HEK293 (cell line): ENCODE measurements around the gene SYTL2.
A peak's percentile ranks its signal among the peaks of the same experiment; 100 is the strongest.

Experiments
- ELK4 ChIP-seq: IDR thresholded peaks from 2 replicates; pipeline ENCODE4 v1.6.1; 2011; ENCODE audit warnings: mild to moderate bottlenecking, low read depth, low read length, borderline replicate concordance
- KLF10 ChIP-seq: fragments of 450-650 bp; IDR thresholded peaks from 2 replicates; pipeline ENCODE4 v1.5.1; 2018; ENCODE audit warnings: missing biosample characterization, mild to moderate bottlenecking, missing genetic modification characterization
- KLF16 ChIP-seq: fragments of 450-650 bp; formaldehyde crosslinking; IDR thresholded peaks from 2 replicates; pipeline ENCODE4 v1.5.1; 2017; ENCODE audit warnings: missing biosample characterization, missing genetic modification characterization
- KLF9 ChIP-seq: fragments of 450-650 bp; formaldehyde crosslinking; IDR thresholded peaks from 2 replicates; pipeline ENCODE4 v1.5.1; 2016; ENCODE audit warnings: missing biosample characterization, missing genetic modification characterization, low read depth
- OSR2 ChIP-seq: fragments of 450-650 bp; formaldehyde crosslinking; IDR thresholded peaks from 2 replicates; pipeline ENCODE4 v1.5.1; 2016; ENCODE audit warnings: missing biosample characterization, missing genetic modification characterization
- SP3 ChIP-seq: fragments of 450-650 bp; formaldehyde crosslinking; IDR thresholded peaks from 2 replicates; pipeline ENCODE4 v1.5.1; 2016; ENCODE audit warnings: missing biosample characterization, missing genetic modification characterization
- TSHZ1 ChIP-seq: fragments of 450-650 bp; formaldehyde crosslinking; IDR thresholded peaks from 2 replicates; pipeline ENCODE4 v1.5.1; 2016; ENCODE audit warnings: missing biosample characterization, missing genetic modification characterization, borderline replicate concordance
- ZBTB48 ChIP-seq: fragments of 450-650 bp; formaldehyde crosslinking; IDR thresholded peaks from 2 replicates; pipeline ENCODE4 v1.5.1; 2016; ENCODE audit warnings: missing biosample characterization, missing genetic modification characterization
- ZFP37 ChIP-seq: fragments of 450-650 bp; formaldehyde crosslinking; IDR thresholded peaks from 2 replicates; pipeline ENCODE4 v1.5.1; 2016; ENCODE audit warnings: missing biosample characterization, missing genetic modification characterization
- ZNF146 ChIP-seq: fragments of 450-650 bp; formaldehyde crosslinking; IDR thresholded peaks from 2 replicates; pipeline ENCODE4 v1.5.1; 2016; ENCODE audit warnings: missing biosample characterization, missing genetic modification characterization
- ZNF155 ChIP-seq: fragments of 450-650 bp; formaldehyde crosslinking; IDR thresholded peaks from 2 replicates; pipeline ENCODE4 v1.5.1; 2016; ENCODE audit warnings: missing biosample characterization, missing genetic modification characterization
- ZNF169 ChIP-seq: fragments of 450-650 bp; formaldehyde crosslinking; IDR thresholded peaks from 2 replicates; pipeline ENCODE4 v1.5.1; 2016; ENCODE audit warnings: missing biosample characterization, missing genetic modification characterization
- ZNF302 ChIP-seq: fragments of 450-650 bp; formaldehyde crosslinking; IDR thresholded peaks from 2 replicates; pipeline ENCODE4 v1.5.1; 2016; ENCODE audit warnings: missing biosample characterization, missing genetic modification characterization, low read depth
- ZNF341 ChIP-seq: fragments of 450-650 bp; formaldehyde crosslinking; IDR thresholded peaks from 2 replicates; pipeline ENCODE4; 2016; ENCODE audit warnings: low read depth, missing biosample characterization, missing genetic modification characterization
- ZNF529 ChIP-seq: fragments of 450-650 bp; formaldehyde crosslinking; IDR thresholded peaks from 2 replicates; pipeline ENCODE4 v1.5.1; 2017; ENCODE audit warnings: missing genetic modification characterization, missing biosample characterization; ENCODE audit not compliant: insufficient replicate concordance
- ZNF548 ChIP-seq: fragments of 450-650 bp; formaldehyde crosslinking; IDR thresholded peaks from 2 replicates; pipeline ENCODE4 v1.5.1; 2016; ENCODE audit warnings: missing biosample characterization, missing genetic modification characterization
- ZNF558 ChIP-seq: fragments of 450-650 bp; formaldehyde crosslinking; IDR thresholded peaks from 2 replicates; pipeline ENCODE4 v1.5.1; 2016; ENCODE audit warnings: missing biosample characterization, missing genetic modification characterization
- ZNF561 ChIP-seq: fragments of 450-650 bp; IDR thresholded peaks from 2 replicates; pipeline ENCODE4 v1.5.1; 2018; ENCODE audit warnings: missing biosample characterization, missing genetic modification characterization, borderline replicate concordance
- ZNF596 ChIP-seq: fragments of 450-650 bp; IDR thresholded peaks from 2 replicates; pipeline ENCODE4 v1.5.0; 2018; ENCODE audit warnings: missing biosample characterization, mild to moderate bottlenecking, missing genetic modification characterization, moderate library complexity
- ZNF621 ChIP-seq: fragments of 450-650 bp; formaldehyde crosslinking; IDR thresholded peaks from 2 replicates; pipeline ENCODE4 v1.5.1; 2017; ENCODE audit warnings: missing biosample characterization, missing genetic modification characterization
- ZNF654 ChIP-seq: fragments of 450-650 bp; formaldehyde crosslinking; IDR thresholded peaks from 2 replicates; pipeline ENCODE4 v1.5.1; 2016; ENCODE audit warnings: low read depth, missing biosample characterization, missing genetic modification characterization
- ZNF660 ChIP-seq: fragments of 450-650 bp; IDR thresholded peaks from 2 replicates; pipeline ENCODE4 v1.5.1; 2018; ENCODE audit warnings: missing biosample characterization, mild to moderate bottlenecking, missing genetic modification characterization
- ZNF768 ChIP-seq: fragments of 450-650 bp; formaldehyde crosslinking; IDR thresholded peaks from 2 replicates; pipeline ENCODE4 v1.5.1; 2018; ENCODE audit warnings: missing biosample characterization, mild to moderate bottlenecking, missing genetic modification characterization
- ZNF785 ChIP-seq: fragments of 450-650 bp; formaldehyde crosslinking; IDR thresholded peaks from 2 replicates; pipeline ENCODE4 v1.5.1; 2016; ENCODE audit warnings: missing biosample characterization, missing genetic modification characterization
- TF ChIP-seq, protein P1 (sequence below): fragments of 450-650 bp; formaldehyde crosslinking; IDR thresholded peaks from 2 replicates; pipeline ENCODE4 v1.5.1; 2016; ENCODE audit warnings: missing biosample characterization, missing genetic modification characterization
- TF ChIP-seq, protein P2 (sequence below): fragments of 450-650 bp; formaldehyde crosslinking; IDR thresholded peaks from 2 replicates; pipeline ENCODE4 v1.5.1; 2016; ENCODE audit warnings: missing biosample characterization, missing genetic modification characterization
- TF ChIP-seq, protein P3 (sequence below): fragments of 450-650 bp; formaldehyde crosslinking; IDR thresholded peaks from 2 replicates; pipeline ENCODE4 v1.5.1; 2017; ENCODE audit warnings: missing biosample characterization, missing genetic modification characterization
- TF ChIP-seq, protein P4 (sequence below): fragments of 450-650 bp; formaldehyde crosslinking; IDR thresholded peaks from 2 replicates; pipeline ENCODE4 v1.5.1; 2016; ENCODE audit warnings: missing biosample characterization, missing genetic modification characterization
- TF ChIP-seq, protein P5 (sequence below): fragments of 450-650 bp; IDR thresholded peaks from 2 replicates; pipeline ENCODE4 v1.5.1; 2018; ENCODE audit warnings: missing biosample characterization, mild to moderate bottlenecking, missing genetic modification characterization

The SYTL2 gene

GRCh38 chr11:85664615-85665481 is 146.1 kb downstream of the SYTL2 start, which contains the start of gene CREBZF (continued):
- TF ChIP-seq, protein P1, sequence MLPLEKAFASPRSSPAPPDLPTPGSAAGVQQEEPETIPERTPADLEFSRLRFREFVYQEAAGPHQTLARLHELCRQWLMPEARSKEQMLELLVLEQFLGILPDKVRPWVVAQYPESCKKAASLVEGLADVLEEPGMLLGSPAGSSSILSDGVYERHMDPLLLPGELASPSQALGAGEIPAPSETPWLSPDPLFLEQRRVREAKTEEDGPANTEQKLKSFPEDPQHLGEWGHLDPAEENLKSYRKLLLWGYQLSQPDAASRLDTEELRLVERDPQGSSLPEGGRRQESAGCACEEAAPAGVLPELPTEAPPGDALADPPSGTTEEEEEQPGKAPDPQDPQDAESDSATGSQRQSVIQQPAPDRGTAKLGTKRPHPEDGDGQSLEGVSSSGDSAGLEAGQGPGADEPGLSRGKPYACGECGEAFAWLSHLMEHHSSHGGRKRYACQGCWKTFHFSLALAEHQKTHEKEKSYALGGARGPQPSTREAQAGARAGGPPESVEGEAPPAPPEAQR (tag by site-specific recombination), result no peak
- TF ChIP-seq KLF10 (tag by site-specific recombination), result no peak; the same call in 1 of the 2 replicates
- no peak for TF ChIP-seq OSR2 (tag by site-specific recombination)
- TF ChIP-seq, protein P2, sequence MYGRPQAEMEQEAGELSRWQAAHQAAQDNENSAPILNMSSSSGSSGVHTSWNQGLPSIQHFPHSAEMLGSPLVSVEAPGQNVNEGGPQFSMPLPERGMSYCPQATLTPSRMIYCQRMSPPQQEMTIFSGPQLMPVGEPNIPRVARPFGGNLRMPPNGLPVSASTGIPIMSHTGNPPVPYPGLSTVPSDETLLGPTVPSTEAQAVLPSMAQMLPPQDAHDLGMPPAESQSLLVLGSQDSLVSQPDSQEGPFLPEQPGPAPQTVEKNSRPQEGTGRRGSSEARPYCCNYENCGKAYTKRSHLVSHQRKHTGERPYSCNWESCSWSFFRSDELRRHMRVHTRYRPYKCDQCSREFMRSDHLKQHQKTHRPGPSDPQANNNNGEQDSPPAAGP (tag by site-specific recombination), result no peak
- TF ChIP-seq ZNF768 (tag by site-specific recombination), result no peak
- no peak for TF ChIP-seq TSHZ1 (tag by site-specific recombination)
- peak; percentile 63; the same call in 1 of the 2 replicates for TF ChIP-seq ZNF561 (tag by site-specific recombination)
- TF ChIP-seq, protein P3, sequence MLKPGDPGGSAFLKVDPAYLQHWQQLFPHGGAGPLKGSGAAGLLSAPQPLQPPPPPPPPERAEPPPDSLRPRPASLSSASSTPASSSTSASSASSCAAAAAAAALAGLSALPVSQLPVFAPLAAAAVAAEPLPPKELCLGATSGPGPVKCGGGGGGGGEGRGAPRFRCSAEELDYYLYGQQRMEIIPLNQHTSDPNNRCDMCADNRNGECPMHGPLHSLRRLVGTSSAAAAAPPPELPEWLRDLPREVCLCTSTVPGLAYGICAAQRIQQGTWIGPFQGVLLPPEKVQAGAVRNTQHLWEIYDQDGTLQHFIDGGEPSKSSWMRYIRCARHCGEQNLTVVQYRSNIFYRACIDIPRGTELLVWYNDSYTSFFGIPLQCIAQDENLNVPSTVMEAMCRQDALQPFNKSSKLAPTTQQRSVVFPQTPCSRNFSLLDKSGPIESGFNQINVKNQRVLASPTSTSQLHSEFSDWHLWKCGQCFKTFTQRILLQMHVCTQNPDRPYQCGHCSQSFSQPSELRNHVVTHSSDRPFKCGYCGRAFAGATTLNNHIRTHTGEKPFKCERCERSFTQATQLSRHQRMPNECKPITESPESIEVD (tag by site-specific recombination), result no peak
- peak; percentile 68 for TF ChIP-seq KLF9
- TF ChIP-seq, protein P4, sequence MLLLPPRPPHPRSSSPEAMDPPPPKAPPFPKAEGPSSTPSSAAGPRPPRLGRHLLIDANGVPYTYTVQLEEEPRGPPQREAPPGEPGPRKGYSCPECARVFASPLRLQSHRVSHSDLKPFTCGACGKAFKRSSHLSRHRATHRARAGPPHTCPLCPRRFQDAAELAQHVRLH (tag by site-specific recombination), result no peak
- TF ChIP-seq ELK4, result 0 out of 2 replicates have a peak, but pooled peaks have one; percentile 26
- TF ChIP-seq ZNF169 (tag by site-specific recombination), result no peak
- no peak for TF ChIP-seq ZNF621 (tag by site-specific recombination)
- no peak for TF ChIP-seq ZNF529 (tag by site-specific recombination)
- peak; percentile 63 for TF ChIP-seq ZNF660
- no peak for TF ChIP-seq ZBTB48
- 0 out of 2 replicates have a peak, but pooled peaks have one; percentile 56 for TF ChIP-seq ZFP37 (tag by site-specific recombination)
- no peak for TF ChIP-seq ZNF785 (tag by site-specific recombination)
- TF ChIP-seq KLF16 (tag by site-specific recombination), result peak; percentile 72; the same call in 1 of the 2 replicates
- TF ChIP-seq ZNF146 (tag by site-specific recombination), result no peak
- TF ChIP-seq, protein P5, sequence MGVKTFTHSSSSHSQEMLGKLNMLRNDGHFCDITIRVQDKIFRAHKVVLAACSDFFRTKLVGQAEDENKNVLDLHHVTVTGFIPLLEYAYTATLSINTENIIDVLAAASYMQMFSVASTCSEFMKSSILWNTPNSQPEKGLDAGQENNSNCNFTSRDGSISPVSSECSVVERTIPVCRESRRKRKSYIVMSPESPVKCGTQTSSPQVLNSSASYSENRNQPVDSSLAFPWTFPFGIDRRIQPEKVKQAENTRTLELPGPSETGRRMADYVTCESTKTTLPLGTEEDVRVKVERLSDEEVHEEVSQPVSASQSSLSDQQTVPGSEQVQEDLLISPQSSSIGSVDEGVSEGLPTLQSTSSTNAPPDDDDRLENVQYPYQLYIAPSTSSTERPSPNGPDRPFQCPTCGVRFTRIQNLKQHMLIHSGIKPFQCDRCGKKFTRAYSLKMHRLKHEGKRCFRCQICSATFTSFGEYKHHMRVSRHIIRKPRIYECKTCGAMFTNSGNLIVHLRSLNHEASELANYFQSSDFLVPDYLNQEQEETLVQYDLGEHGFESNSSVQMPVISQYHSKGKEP (tag by site-specific recombination), result 0 out of 2 replicates have a peak, but pooled peaks have one; percentile 24
- no peak for TF ChIP-seq ZNF558
- no peak for TF ChIP-seq ZNF596 (tag by site-specific recombination)
- no peak for TF ChIP-seq ZNF654 (tag by site-specific recombination)
- TF ChIP-seq ZNF548 (tag by site-specific recombination), result no peak
- TF ChIP-seq ZNF302, result no peak
- TF ChIP-seq ZNF155 (tag by site-specific recombination), result no peak
- no peak for TF ChIP-seq ZNF341
- peak; percentile 69 for TF ChIP-seq SP3 (tag by site-specific recombination)
